CD4-positive, alpha-beta T cell treated with Interleukin-4 for 1 hour (primary cell): ENCODE results near the gene SLC4A9.
A peak's percentile ranks its signal among the peaks of the same experiment; 100 is the strongest.

Source experiments
- DNase-seq, 2 donors: peaks; one replicate each; pipeline ENCODE4 v3.0.0-alpha.2; 2020 to 2022

The SLC4A9 gene

GRCh38 chr5:140362875-140363630 lies 3.1 kb downstream of the SLC4A9 start:
- DNase-seq = peak; percentile 81 to 83

GRCh38 chr5:140363631-140364471 lies 3.9 kb downstream of the SLC4A9 start:
- DNase-seq = no peak

- no peak for DNase-seq
Measured at GRCh38 chr5:140364472-140364765, 4.4 kb downstream of the SLC4A9 start.

GRCh38 chr5:140365282-140365681 lies 5.3 kb downstream of the SLC4A9 start:
- DNase-seq = no peak

GRCh38 chr5:140365941-140366340 lies 5.9 kb downstream of the SLC4A9 start:
- no peak for DNase-seq

GRCh38 chr5:140366589-140367255 lies 6.7 kb downstream of the SLC4A9 start:
- no peak for DNase-seq

GRCh38 chr5:140367256-140368013 lies 7.4 kb downstream of the SLC4A9 start:
- DNase-seq = no peak

- DNase-seq = no peak
Measured at GRCh38 chr5:140371356-140372151, 11.6 kb downstream of the SLC4A9 start.

GRCh38 chr5:140372971-140373487 lies 13.0 kb downstream of the SLC4A9 start:
- DNase-seq = peak; percentile 37 to 51

- DNase-seq = no peak
Measured at GRCh38 chr5:140381351-140381750, 21.4 kb downstream of the SLC4A9 start.

- no peak for DNase-seq
Measured at GRCh38 chr5:140381972-140382371, 22.0 kb downstream of the SLC4A9 start.

- no peak for DNase-seq
Measured at GRCh38 chr5:140382866-140383265, 22.9 kb downstream of the SLC4A9 start.

- no peak for DNase-seq
Measured at GRCh38 chr5:140383300-140383699, 23.3 kb downstream of the SLC4A9 start.

GRCh38 chr5:140388052-140388451 lies 28.1 kb downstream of the SLC4A9 start:
- no peak for DNase-seq

- DNase-seq = no peak
Measured at GRCh38 chr5:140391312-140391711, 31.3 kb downstream of the SLC4A9 start.

GRCh38 chr5:140391732-140392131 lies 31.7 kb downstream of the SLC4A9 start:
- DNase-seq = no peak

- no peak for DNase-seq
Measured at GRCh38 chr5:140393738-140394137, 33.7 kb downstream of the SLC4A9 start.

- DNase-seq = no peak
Measured at GRCh38 chr5:140398379-140398811, 38.4 kb downstream of the SLC4A9 start.

- peak in 1 of 2 donors; percentile 21 for DNase-seq
Measured at GRCh38 chr5:140399979-140400729, 40.2 kb downstream of the SLC4A9 start.

GRCh38 chr5:140400730-140401361 lies 40.9 kb downstream of the SLC4A9 start:
- DNase-seq = peak; percentile 90 to 92
